Measurements from ENCODE around the gene HSF2BP. TPM values are rescaled to one million over a fixed set of nuclear protein-coding genes. Genes with fewer than 3 reads are reported as not detected.

The HSF2BP gene
- total RNA-seq, 4 donors from 2014 or later = 0.39 to 0.97 TPM; not detected in 2

GRCh38 chr21:43637530-43638158, 21.6 kb downstream of the HSF2BP start:
- WGBS, 2 donors = 86 to 87% methylated on average over 3 of the region's 3 CpGs
- TF ChIP-seq POLR2A (IDR thresholded peaks at IDR 0.05) = no peak
- TF ChIP-seq, protein P1, sequence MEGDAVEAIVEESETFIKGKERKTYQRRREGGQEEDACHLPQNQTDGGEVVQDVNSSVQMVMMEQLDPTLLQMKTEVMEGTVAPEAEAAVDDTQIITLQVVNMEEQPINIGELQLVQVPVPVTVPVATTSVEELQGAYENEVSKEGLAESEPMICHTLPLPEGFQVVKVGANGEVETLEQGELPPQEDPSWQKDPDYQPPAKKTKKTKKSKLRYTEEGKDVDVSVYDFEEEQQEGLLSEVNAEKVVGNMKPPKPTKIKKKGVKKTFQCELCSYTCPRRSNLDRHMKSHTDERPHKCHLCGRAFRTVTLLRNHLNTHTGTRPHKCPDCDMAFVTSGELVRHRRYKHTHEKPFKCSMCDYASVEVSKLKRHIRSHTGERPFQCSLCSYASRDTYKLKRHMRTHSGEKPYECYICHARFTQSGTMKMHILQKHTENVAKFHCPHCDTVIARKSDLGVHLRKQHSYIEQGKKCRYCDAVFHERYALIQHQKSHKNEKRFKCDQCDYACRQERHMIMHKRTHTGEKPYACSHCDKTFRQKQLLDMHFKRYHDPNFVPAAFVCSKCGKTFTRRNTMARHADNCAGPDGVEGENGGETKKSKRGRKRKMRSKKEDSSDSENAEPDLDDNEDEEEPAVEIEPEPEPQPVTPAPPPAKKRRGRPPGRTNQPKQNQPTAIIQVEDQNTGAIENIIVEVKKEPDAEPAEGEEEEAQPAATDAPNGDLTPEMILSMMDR (IDR thresholded peaks at IDR 0.05) = no peak
- DNase-seq (ENCODE audit: low spot score in 2 of 2) = no peak
- intact Hi-C loops (cut with DNase I; ENCODE audit: low total_unique reads) = no loop called here
- no peak overlapping the region for H3K4me3 ChIP-seq (ENCODE audit: low read depth, poor library complexity, severe bottlenecking)

GRCh38 chr21:43635436-43635835, 23.9 kb downstream of the HSF2BP start:
- intact Hi-C loops (cut with DNase I; ENCODE audit: low total_unique reads) = no loop called here
- TF ChIP-seq, protein P1 (IDR thresholded peaks at IDR 0.05) = no peak
- TF ChIP-seq POLR2A (IDR thresholded peaks at IDR 0.05) = no peak
- DNase-seq (ENCODE audit: low spot score in 2 of 2) = no peak
- no peak overlapping the region for H3K4me3 ChIP-seq (ENCODE audit: low read depth, poor library complexity, severe bottlenecking)
- 95 to 96% methylated on average over 7 of the region's 7 CpGs for WGBS, 2 donors

GRCh38 chr21:43634618-43635017, 24.7 kb downstream of the HSF2BP start:
- no peak for TF ChIP-seq POLR2A (IDR thresholded peaks at IDR 0.05)
- TF ChIP-seq, protein P1 (IDR thresholded peaks at IDR 0.05) = no peak
- 73 to 77% methylated on average over 5 of the region's 5 CpGs for WGBS, 2 donors

GRCh38 chr21:43632373-43632905, 26.8 kb downstream of the HSF2BP start:
- TF ChIP-seq POLR2A (IDR thresholded peaks at IDR 0.05) = no peak
- TF ChIP-seq, protein P1 (IDR thresholded peaks at IDR 0.05) = no peak
- WGBS, 2 donors = 80 to 82% methylated on average over 5 of the region's 5 CpGs
- intact Hi-C loops (cut with DNase I; ENCODE audit: low total_unique reads) = no loop called here
- DNase-seq (ENCODE audit: low spot score in 2 of 2) = no peak
- H3K4me3 ChIP-seq (ENCODE audit: low read depth, poor library complexity, severe bottlenecking) = no peak overlapping the region

More at GRCh38 chr21:43634618-43635017, 24.7 kb downstream of the HSF2BP start:
- intact Hi-C loops (cut with DNase I; ENCODE audit: low total_unique reads) = no loop called here
- H3K4me3 ChIP-seq (ENCODE audit: low read depth, poor library complexity, severe bottlenecking) = no peak overlapping the region
- no peak for DNase-seq (ENCODE audit: low spot score in 2 of 2)

DNA sequence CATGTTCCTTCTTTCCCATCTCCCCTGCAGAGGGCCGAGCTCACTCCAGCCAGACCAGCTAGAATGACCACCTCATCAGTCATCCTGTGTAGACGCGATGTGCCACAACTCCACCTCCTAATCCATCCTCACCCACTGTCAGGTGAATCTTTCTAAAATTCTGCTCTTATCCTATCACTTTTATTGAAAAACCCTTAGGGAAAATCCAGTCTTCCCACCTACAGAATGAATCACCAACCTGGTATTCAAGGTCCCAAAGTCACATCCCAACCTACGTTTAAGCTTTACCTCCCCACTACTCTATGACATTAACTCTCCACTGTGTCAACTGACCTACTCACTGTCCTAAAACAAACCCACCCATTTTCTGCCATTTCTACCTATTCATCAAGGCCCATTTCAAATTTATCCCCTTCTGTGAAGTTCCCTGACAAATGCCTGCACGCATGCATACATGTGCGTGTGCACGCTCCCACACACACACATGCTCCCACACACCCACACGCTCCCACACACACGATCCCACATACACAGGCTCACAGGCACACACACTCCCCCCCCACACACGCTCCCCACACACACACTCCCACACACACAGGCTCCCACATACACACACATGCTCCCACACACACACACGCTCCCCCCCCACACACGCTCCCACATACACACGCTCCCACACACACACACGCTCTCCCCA, 27.7 kb downstream of the HSF2BP start:
- H3K4me3 ChIP-seq (ENCODE audit: low read depth, poor library complexity, severe bottlenecking) = no peak overlapping the region
- intact Hi-C loops (cut with DNase I; ENCODE audit: low total_unique reads) = no loop called here
- no peak for TF ChIP-seq POLR2A (IDR thresholded peaks at IDR 0.05)
- TF ChIP-seq, protein P1 (IDR thresholded peaks at IDR 0.05) = no peak
- 90 to 92% methylated on average over 14 of the region's 14 CpGs for WGBS, 2 donors
- no peak for DNase-seq (ENCODE audit: low spot score in 2 of 2)
